Gastroesophageal sphincter (tissue), 4 donors: ENCODE measurements around the gene SLC38A2. TPM values are rescaled to one million over a fixed set of nuclear protein-coding genes. Genes with fewer than 3 reads are reported as not detected.

Experiments
- ATAC-seq: fragments of 150-250 bp; one replicate; pipeline ENCODE4 v1.9.1; 2016; ENCODE audit warnings: mild to moderate bottlenecking, moderate library complexity
- H3K27ac ChIP-seq, 4 donors: fragments of 200-600 bp; sonication (generic) in 3 of 4; 1 replicate in 3 of 4; 2 replicates in 1 of 4; pipeline ENCODE4 v1.5.1; 2016 to 2019
- H3K27me3 ChIP-seq: fragments of 200-600 bp; sonication (generic); one replicate; pipeline ENCODE4 v1.5.1; 2019
- H3K36me3 ChIP-seq, 2 donors: fragments of 200-600 bp; sonication (generic); one replicate each; pipeline ENCODE4 v1.5.1; 2019; ENCODE audit warnings: control low read depth in 1 of 2
- H3K4me1 ChIP-seq, 3 donors: fragments of 200-600 bp; sonication (generic); 1 replicate in 2 of 3; 2 replicates in 1 of 3; pipeline ENCODE4 v1.5.1; 2016 to 2019; ENCODE audit warnings: control low read depth in 2 of 3
- H3K4me3 ChIP-seq, 2 donors: fragments of 200-600 bp; sonication (generic); one replicate each; pipeline ENCODE4 v1.5.1; 2019; ENCODE audit warnings: mild to moderate bottlenecking in 1 of 2, moderate library complexity in 1 of 2
- H3K9me3 ChIP-seq, 3 donors: fragments of 200-600 bp; sonication (generic); one replicate each; pipeline ENCODE4 v1.5.1; 2017 to 2019; ENCODE audit warnings: control low read depth in 2 of 3
- EP300 ChIP-seq: sonication (generic); formaldehyde crosslinking; IDR thresholded peaks from one replicate; pipeline ENCODE4 v1.6.1; 2017; ENCODE audit warnings: antibody characterized with exemption, mild to moderate bottlenecking
- POLR2A ChIP-seq, 2 donors: fragments of 450-650 bp; IDR thresholded peaks; one replicate each; pipeline ENCODE4 v1.6.1; 2017; ENCODE audit warnings: antibody characterized with exemption in 2 of 2, mild to moderate bottlenecking in 2 of 2, moderate library complexity in 1 of 2
- POLR2AphosphoS5 ChIP-seq: sonication (generic); formaldehyde crosslinking; IDR thresholded peaks from one replicate; pipeline ENCODE4 v1.6.1; 2017; ENCODE audit warnings: antibody characterized with exemption
- WGBS, 2 donors: methylation state at CpG; one replicate each; pipeline ENCODE4 v1.1.5; 2018; ENCODE audit warnings: low coverage in 1 of 2; 5-methylcytosine and 5-hydroxymethylcytosine counted together
- total RNA-seq, 4 donors: library from RNA; depleted of rRNA; stranded (reverse); fragments of >200 nt; gene quantifications; one replicate each; pipeline ENCODE4 v1.1.0, GENCODE V29; 2016
- TF ChIP-seq, protein P1 (sequence below), 4 experiments: fragments of 200-600 bp in 2 of 4; fragments of 450-650 bp in 2 of 4; sonication (generic) in 1 of 4; IDR thresholded peaks; one replicate each; pipeline ENCODE4 v1.5.1; 2017 to 2019; ENCODE audit warnings: antibody characterized with exemption in 4 of 4, mild to moderate bottlenecking in 2 of 4, moderate library complexity in 2 of 4

Gene SLC38A2
- total RNA-seq, 4 donors from 2014 or later = 175 to 271 (median 263) TPM

DNA sequence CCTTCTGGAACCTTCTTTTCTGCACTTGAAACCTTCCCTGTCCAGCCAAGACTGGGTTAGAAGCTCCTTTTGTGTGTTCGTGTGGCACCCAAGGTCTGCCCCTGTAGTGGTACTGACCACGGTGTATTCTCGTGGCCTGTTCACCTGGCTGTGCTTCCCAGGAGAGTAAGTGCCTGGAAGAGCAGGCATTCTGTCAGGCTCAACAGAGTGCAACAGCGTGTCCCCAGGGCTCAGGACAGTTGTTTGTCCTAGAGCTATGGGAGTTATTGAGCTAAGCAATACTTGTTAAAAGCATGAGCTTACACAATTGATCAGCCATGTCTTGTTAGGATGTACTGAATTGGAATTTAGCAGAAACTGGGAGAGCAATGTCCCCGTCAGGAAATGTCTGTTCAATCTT, 12.9 kb upstream of the SLC38A2 start:
- Histone ChIP-seq H3K4me3 (no peak overlapping the region), H3K4me1 (peaks cover 12 to 71% (median 29%) of the 10 kb centered on the region in 3 donors), H3K27ac (peak overlapping the region; percentile 86 to 100 (median 98)), H3K36me3 (no peaks in the 10 kb centered on the region), H3K9me3 (no peaks in the 10 kb centered on the region), H3K27me3 (no peaks in the 10 kb centered on the region)
- 84 to 89% methylated on average over 5 of the region's 5 CpGs for WGBS, 2 donors
- no peak for ATAC-seq
- TF ChIP-seq, protein P1, sequence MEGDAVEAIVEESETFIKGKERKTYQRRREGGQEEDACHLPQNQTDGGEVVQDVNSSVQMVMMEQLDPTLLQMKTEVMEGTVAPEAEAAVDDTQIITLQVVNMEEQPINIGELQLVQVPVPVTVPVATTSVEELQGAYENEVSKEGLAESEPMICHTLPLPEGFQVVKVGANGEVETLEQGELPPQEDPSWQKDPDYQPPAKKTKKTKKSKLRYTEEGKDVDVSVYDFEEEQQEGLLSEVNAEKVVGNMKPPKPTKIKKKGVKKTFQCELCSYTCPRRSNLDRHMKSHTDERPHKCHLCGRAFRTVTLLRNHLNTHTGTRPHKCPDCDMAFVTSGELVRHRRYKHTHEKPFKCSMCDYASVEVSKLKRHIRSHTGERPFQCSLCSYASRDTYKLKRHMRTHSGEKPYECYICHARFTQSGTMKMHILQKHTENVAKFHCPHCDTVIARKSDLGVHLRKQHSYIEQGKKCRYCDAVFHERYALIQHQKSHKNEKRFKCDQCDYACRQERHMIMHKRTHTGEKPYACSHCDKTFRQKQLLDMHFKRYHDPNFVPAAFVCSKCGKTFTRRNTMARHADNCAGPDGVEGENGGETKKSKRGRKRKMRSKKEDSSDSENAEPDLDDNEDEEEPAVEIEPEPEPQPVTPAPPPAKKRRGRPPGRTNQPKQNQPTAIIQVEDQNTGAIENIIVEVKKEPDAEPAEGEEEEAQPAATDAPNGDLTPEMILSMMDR (IDR thresholded peaks at IDR 0.05) = no peak
- no peak for TF ChIP-seq EP300
- TF ChIP-seq POLR2A (IDR thresholded peaks at IDR 0.05) = no peak
- TF ChIP-seq POLR2AphosphoS5 = no peak

DNA sequence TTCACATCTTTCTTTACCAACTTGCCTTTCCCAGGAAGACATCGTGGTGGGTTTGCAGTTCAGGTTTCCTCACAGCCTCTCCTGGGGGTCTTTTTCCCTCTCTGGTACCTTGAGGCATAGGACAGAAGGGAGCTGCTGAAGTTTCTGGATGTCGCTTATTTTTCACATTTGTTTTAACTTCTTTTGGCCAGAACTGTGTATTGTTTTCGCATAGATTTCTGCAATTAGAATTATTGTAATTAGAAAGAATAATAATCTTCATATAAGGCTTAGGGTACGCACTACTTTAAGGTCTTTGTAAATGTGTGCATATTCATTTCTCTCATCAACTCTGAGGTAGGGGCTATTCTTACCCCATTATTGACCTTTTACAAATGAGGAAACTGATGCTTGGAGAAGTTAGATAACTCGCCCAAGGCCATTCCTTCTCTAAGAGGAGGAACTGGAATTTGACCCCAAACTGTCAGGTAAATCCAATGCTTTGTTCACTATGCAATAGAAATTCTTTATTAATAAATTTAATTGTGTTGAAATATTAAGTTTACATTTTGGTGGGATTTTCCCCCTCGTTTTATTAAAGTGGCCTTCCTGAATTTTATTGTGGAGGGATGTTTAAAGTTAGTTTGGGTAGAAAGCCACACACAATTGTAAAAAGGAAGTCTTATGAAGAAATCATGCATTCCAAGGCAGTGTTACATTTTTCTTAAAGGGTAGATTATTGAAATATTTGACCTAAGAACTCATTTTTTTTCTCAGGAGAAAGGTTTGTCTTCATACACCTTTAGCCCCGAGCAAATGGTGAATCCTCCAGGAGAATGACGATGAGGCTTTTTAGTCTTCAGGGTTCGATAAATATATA, 12.1 kb upstream of the SLC38A2 start:
- Histone ChIP-seq H3K4me3 (peak overlapping the region; percentile 75 to 87), H3K4me1 (peaks cover 12 to 64% (median 29%) of the 10 kb centered on the region in 3 donors), H3K27ac (peak overlapping the region; percentile 86 to 100 (median 98)), H3K36me3 (no peaks in the 10 kb centered on the region), H3K27me3 (no peaks in the 10 kb centered on the region), H3K9me3 (no peaks in the 10 kb centered on the region)
- 67 to 69% methylated on average over 8 to 9 of the region's 9 CpGs for WGBS, 2 donors
- TF ChIP-seq EP300 (no peak), POLR2A (IDR thresholded peaks at IDR 0.05) (no peak), POLR2AphosphoS5 (no peak)
- TF ChIP-seq, protein P1 (IDR thresholded peaks at IDR 0.05) = no peak
- ATAC-seq = no peak

DNA sequence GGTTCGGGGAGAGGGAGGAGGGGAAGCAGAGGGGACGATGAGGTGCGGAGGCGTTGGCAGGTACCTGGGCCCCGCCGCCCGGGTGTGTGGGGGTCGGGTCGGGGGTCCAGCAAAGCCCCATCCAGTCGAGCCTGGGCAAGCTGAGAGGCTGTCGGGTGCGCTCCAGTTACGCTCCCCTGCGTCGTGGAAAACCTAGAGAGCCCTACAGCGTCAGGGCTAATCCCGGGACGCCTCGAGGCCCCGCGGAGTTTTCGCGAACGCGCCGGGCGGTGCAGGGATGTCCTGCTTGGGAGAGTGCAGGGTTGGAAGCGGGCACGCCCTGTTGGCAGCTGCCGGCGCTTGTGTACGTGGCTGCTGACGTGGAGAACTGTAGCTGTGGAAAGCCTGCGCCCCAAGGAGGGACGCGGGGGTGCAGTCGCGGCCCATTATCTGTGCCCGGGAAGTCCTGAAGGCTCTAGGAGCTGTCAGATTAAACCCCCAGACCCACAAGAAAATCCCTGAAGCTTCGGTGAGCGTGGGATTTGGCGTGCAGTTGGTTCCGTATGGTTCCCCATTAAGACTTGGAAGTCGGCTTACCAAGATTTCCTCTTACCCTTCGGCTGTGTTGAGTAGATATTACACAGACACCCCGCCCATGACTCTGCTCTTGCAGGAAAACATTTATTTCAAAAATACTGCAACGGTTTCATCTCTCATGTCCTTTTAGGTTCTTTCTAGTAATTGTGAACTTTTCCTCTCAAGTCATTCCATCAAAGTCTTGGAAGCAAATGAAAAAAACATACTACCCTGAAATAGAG, 11.3 kb upstream of the SLC38A2 start:
- peak; percentile 90 for ATAC-seq
- Histone ChIP-seq H3K27ac (peak overlapping the region; percentile 86 to 100 (median 98)), H3K36me3 (no peaks in the 10 kb centered on the region), H3K27me3 (no peaks in the 10 kb centered on the region), H3K4me1 (peaks cover 12 to 57% (median 29%) of the 10 kb centered on the region in 3 donors), H3K9me3 (no peaks in the 10 kb centered on the region), H3K4me3 (peak overlapping the region; percentile 75 to 87)
- 0% methylated on average over 3 to 8 of the region's 47 CpGs for WGBS, 2 donors
- TF ChIP-seq EP300 (no peak), POLR2A (IDR thresholded peaks at IDR 0.05) (peak; percentile 73 to 81), POLR2AphosphoS5 (peak; percentile 87)
- TF ChIP-seq, protein P1 (IDR thresholded peaks at IDR 0.05) = peak in 2 of 4 experiments; percentile 27 to 36

DNA sequence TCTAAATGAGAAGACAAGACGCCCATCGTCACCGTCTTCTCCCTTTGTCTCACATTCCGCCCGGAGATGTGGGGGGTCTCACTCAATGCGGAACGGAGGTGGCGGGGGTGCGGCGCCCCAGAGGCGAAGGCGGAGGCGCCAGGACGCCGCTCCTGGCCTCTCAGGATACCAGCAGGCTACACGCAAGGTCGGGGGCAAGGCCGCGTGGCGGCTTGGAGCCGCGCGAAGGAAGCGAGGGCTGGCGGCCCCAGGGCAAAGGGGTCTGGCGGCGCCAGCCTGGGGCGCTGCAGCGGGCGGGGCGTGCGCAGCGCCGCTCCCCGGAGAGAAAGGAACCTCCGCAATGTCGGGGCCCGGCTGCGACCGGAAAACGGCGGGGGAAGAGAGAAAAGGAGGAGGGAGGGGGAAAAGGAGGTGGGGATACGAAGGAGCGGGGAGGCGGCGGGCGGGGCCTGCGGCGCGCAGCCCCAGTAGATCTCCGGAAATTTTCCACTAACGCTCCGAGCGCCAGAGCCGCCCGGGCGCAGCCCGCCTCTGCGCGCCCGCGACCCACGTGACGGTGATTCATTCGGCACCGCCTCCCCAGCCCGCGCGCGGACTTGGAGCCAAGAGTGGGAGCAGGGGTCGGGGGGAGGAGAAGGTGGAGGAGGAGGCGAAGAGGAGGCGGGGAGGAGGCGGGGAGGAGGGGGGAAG, 10.5 kb upstream of the SLC38A2 start:
- Histone ChIP-seq H3K27me3 (no peaks in the 10 kb centered on the region), H3K36me3 (no peaks in the 10 kb centered on the region), H3K9me3 (no peaks in the 10 kb centered on the region), H3K4me3 (peak overlapping the region; percentile 75 to 87), H3K4me1 (peaks cover 8 to 50% (median 24%) of the 10 kb centered on the region in 3 donors), H3K27ac (peak overlapping the region; percentile 97 to 100 (median 98))
- TF ChIP-seq EP300 = no peak
- peak; percentile 75 to 77 for TF ChIP-seq POLR2A (IDR thresholded peaks at IDR 0.05)
- TF ChIP-seq, protein P1 (IDR thresholded peaks at IDR 0.05) = peak in 3 of 4 experiments; percentile 24 to 59 (median 31)
- peak; percentile 87 for TF ChIP-seq POLR2AphosphoS5
- peak; percentile 93 for ATAC-seq
- 0 to 1% methylated on average over 18 to 28 of the region's 74 CpGs for WGBS, 2 donors
